SJCRH30 (cell line): ENCODE measurements around the gene STX8. TPM values are rescaled to one million over a fixed set of nuclear protein-coding genes. Genes with fewer than 3 reads are reported as not detected.

Experiments used
- DNase-seq, 2 experiments: peaks; one replicate each; pipeline ENCODE4 v3.0.0-alpha.2; 2015 to 2020
- H3K27ac ChIP-seq: fragments of 250-450 bp; sonication (Bioruptor Pico); 2 replicates; pipeline ENCODE4 v1.5.1; 2020; ENCODE audit warnings: mild to moderate bottlenecking, moderate library complexity
- H3K27me3 ChIP-seq: fragments of 250-450 bp; sonication (Bioruptor Pico); 2 replicates; pipeline ENCODE4 v1.5.1; 2020; ENCODE audit warnings: mild to moderate bottlenecking, moderate library complexity
- H3K36me3 ChIP-seq: fragments of 250-450 bp; sonication (Bioruptor Pico); 2 replicates; pipeline ENCODE4 v1.5.1; 2020; ENCODE audit warnings: mild to moderate bottlenecking, moderate library complexity
- H3K4me1 ChIP-seq: fragments of 250-450 bp; sonication (Bioruptor Pico); 2 replicates; pipeline ENCODE4 v1.5.1; 2020; ENCODE audit warnings: mild to moderate bottlenecking, moderate library complexity
- H3K4me3 ChIP-seq: fragments of 250-450 bp; sonication (Bioruptor Pico); 2 replicates; pipeline ENCODE4 v1.5.1; 2020; ENCODE audit warnings: mild to moderate bottlenecking, moderate library complexity
- H3K9me3 ChIP-seq: fragments of 250-450 bp; sonication (Bioruptor Pico); replicated peaks from 2 replicates; pipeline ENCODE4 v1.5.1; 2020; ENCODE audit warnings: mild to moderate bottlenecking, moderate library complexity
- total RNA-seq: library from RNA; depleted of rRNA; stranded (reverse); fragments of >200 nt; shearing (Covaris generic); gene quantifications from 2 replicates; pipeline ENCODE4 v1.2.3, GENCODE V29; 2014

The STX8 gene
- total RNA-seq, 1 experiment from 2014 or later: 47.1 TPM

GRCh38 chr17:9498490-9498889 lies 77.1 kb downstream of the STX8 start:
- Histone ChIP-seq H3K9me3 (no peaks in the 10 kb centered on the region), H3K4me3 (no peak overlapping the region), H3K4me1 (no peaks in the 10 kb centered on the region), H3K27me3 (no peaks in the 10 kb centered on the region), H3K27ac (no peak overlapping the region), H3K36me3 (no peaks in the 10 kb centered on the region)
- no peak for DNase-seq

DNA sequence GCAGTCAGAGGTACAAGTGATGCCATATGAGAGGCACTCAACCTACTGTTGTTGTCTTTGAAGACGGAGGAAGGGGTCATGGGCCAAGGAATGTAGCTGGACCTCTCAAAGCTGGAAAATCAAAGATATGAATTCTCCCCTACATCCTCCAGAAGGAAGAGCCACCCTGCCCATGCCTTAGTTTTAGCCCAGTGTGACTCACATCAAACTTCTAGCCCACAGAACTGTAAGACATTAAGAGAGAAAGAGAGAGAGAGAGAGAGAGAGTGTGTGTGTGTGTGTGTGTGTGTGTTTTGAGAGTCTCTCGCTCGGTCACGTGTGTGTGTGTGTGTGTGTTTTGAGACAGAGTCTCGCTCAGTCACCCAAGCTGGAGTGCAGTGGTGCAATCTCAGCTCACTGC lies 87.1 kb downstream of the STX8 start:
- no peak for DNase-seq
- Histone ChIP-seq H3K9me3 (no peaks in the 10 kb centered on the region), H3K27ac (no peak overlapping the region), H3K4me1 (no peaks in the 10 kb centered on the region), H3K27me3 (no peaks in the 10 kb centered on the region), H3K4me3 (no peak overlapping the region), H3K36me3 (no peaks in the 10 kb centered on the region)

DNA sequence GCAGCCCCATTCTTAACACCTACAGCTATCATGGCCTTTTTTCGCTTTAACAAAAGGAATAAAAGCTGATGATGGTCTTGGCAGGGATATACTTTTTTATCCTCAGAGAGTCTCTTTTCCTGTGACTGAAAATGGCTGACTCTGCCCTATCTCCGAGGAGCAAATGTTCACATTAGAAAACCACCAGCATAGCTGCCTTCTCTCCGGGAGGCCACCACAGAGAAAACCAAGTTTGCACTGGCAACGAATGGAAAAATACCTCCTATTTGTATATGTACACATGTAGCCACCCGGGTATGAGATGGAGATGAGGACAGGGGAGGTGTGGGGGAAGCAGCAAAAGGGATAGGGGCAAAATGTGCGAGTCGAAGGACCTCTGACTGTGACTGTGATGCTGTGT lies 88.2 kb downstream of the STX8 start:
- H3K27me3 ChIP-seq: no peaks in the 10 kb centered on the region
- no peaks in the 10 kb centered on the region for H3K36me3 ChIP-seq
- no peaks in the 10 kb centered on the region for H3K4me1 ChIP-seq
- H3K27ac ChIP-seq: no peak overlapping the region
- no peak for DNase-seq
- no peak overlapping the region for H3K4me3 ChIP-seq
- no peaks in the 10 kb centered on the region for H3K9me3 ChIP-seq

DNA sequence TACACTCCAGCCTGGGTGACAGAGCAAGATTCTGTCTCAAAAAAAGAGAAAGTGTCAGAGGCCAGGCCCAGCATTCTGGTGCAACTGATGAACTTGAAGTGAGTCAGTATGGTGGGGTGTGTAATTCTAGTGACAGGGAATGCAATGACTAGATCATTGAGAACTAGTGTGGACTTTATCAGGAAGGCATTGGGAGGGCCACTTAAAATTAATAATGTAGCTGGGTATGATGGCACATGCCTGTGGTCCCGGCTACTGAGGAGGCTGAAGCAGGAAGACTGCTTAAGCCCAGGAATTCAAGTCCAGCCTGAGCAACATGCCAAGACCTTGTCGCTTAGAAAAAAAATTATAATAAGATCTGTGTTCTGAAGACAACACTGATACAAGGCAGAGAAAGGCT lies 90.8 kb downstream of the STX8 start:
- H3K4me3 ChIP-seq: no peak overlapping the region
- H3K27ac ChIP-seq: no peak overlapping the region
- no peaks in the 10 kb centered on the region for H3K4me1 ChIP-seq
- no peaks in the 10 kb centered on the region for H3K27me3 ChIP-seq
- DNase-seq: no peak
- H3K9me3 ChIP-seq: no peaks in the 10 kb centered on the region
- H3K36me3 ChIP-seq: no peaks in the 10 kb centered on the region

GRCh38 chr17:9479964-9480363 lies 95.7 kb downstream of the STX8 start:
- Histone ChIP-seq H3K4me1 (no peaks in the 10 kb centered on the region), H3K27me3 (no peaks in the 10 kb centered on the region)
- no peak for DNase-seq

GRCh38 chr17:9478889-9479288 lies 96.7 kb downstream of the STX8 start:
- no peak for DNase-seq
- H3K27me3 ChIP-seq: no peaks in the 10 kb centered on the region
- H3K9me3 ChIP-seq: no peaks in the 10 kb centered on the region
- no peak overlapping the region for H3K27ac ChIP-seq
- no peaks in the 10 kb centered on the region for H3K4me1 ChIP-seq
- no peak overlapping the region for H3K4me3 ChIP-seq
- no peaks in the 10 kb centered on the region for H3K36me3 ChIP-seq

More at GRCh38 chr17:9479964-9480363, 95.7 kb downstream of the STX8 start:
- Histone ChIP-seq H3K36me3 (no peaks in the 10 kb centered on the region), H3K27ac (no peak overlapping the region), H3K4me3 (no peak overlapping the region), H3K9me3 (no peaks in the 10 kb centered on the region)

GRCh38 chr17:9475101-9475658 lies 100.4 kb downstream of the STX8 start:
- Histone ChIP-seq H3K4me1 (peaks cover 13% of the 10 kb centered on the region), H3K4me3 (no peak overlapping the region), H3K27me3 (no peaks in the 10 kb centered on the region), H3K9me3 (no peaks in the 10 kb centered on the region), H3K36me3 (no peaks in the 10 kb centered on the region), H3K27ac (no peak overlapping the region)
- no peak for DNase-seq

DNA sequence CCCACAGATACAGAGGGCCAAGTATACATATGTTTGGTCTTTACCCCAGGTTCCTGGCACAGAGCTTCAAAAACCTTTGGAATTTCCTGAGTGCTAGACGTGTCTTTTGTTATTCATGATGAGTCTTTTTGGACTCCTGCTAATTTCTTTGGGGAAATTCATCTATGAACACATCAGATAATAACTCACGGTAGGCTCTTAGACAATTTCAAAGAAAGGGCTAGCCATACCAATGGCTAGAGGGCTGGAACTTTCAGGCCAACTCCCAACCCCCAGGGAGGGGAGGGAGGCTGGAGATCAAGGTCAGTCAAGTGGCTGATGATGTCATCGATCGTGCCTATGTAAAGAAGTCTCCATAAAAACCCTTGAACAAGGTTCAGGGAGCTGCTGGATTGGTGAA lies 101.9 kb downstream of the STX8 start:
- Histone ChIP-seq H3K4me1 (peaks cover 13% of the 10 kb centered on the region), H3K9me3 (no peaks in the 10 kb centered on the region), H3K27ac (no peak overlapping the region), H3K4me3 (no peak overlapping the region), H3K27me3 (no peaks in the 10 kb centered on the region), H3K36me3 (no peaks in the 10 kb centered on the region)
- DNase-seq: no peak

DNA sequence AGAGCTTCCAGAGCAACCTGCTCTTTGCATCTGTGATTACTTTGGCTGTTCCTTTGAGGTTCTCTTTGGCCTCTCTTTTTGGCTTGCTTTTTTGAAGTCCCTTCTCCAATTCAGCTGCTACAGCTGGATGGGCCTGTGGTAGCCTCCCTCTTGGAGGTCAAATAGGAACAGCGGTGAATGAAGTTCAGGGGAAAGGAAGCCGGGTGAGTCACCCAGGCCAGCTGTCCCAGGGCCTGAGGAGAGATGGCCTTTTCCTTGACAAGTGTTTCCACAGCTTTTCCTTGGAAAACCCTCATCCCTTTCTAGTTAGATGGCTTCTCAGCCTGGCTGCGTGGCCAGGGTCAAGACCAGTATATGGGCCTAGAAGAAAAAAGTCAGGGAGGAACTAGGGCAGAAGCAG lies 103.1 kb downstream of the STX8 start:
- H3K4me3 ChIP-seq: no peak overlapping the region
- no peaks in the 10 kb centered on the region for H3K27me3 ChIP-seq
- DNase-seq: peak; percentile 69 to 74
- H3K9me3 ChIP-seq: no peaks in the 10 kb centered on the region
- H3K4me1 ChIP-seq: peaks cover 13% of the 10 kb centered on the region
- no peaks in the 10 kb centered on the region for H3K36me3 ChIP-seq
- H3K27ac ChIP-seq: peak overlapping the region; percentile 59

- DNase-seq: no peak
- Histone ChIP-seq H3K36me3 (no peaks in the 10 kb centered on the region), H3K4me3 (no peak overlapping the region), H3K9me3 (no peaks in the 10 kb centered on the region), H3K4me1 (peaks cover 13% of the 10 kb centered on the region), H3K27ac (peak overlapping the region; percentile 59), H3K27me3 (no peaks in the 10 kb centered on the region)
These were observed 103.5 kb downstream of the STX8 start for GRCh38 chr17:9472094-9472493.

DNA sequence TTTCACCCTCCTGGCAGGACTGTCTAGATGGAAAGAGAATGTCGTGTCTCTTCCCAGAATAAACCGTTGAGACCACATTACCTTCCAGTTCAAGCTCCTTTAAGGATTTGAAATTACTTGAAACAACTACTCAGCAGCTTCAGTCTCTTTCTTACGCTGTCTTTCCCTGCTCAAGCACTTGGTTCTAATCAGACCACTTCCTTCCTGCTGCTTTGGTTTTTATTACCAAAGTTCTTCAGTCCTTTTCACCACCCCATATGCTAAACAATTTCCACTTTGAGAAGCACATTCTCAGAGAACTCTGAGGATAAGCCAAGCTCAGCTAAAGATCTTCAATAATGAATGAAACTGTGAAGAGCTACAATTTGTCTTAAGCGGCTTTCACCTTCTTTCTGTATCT lies 105.4 kb downstream of the STX8 start:
- H3K4me3 ChIP-seq: no peak overlapping the region
- DNase-seq: no peak
- no peaks in the 10 kb centered on the region for H3K36me3 ChIP-seq
- no peak overlapping the region for H3K27ac ChIP-seq
- H3K9me3 ChIP-seq: no peaks in the 10 kb centered on the region
- H3K27me3 ChIP-seq: no peaks in the 10 kb centered on the region
- peaks cover 13% of the 10 kb centered on the region for H3K4me1 ChIP-seq

DNA sequence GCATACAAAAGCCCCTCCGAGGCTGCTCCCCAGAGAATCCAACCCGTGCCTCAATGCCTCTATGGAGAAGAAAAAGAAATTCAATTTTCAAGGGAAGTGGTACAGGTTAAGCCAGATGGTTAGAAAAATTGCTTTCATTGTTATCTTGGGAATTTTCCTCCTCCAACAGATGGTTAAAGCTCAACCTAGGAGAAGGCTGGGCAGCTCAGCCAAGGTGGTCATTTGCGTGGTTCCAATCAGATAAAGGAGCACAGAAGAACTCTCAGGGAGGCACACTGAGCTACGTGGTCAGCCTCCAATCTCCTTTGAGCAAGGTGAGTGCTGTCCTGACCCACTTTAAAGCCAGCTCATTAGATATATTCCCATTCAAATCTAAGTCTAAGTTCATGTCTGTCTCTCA lies 106.7 kb downstream of the STX8 start:
- Histone ChIP-seq H3K9me3 (no peaks in the 10 kb centered on the region), H3K27me3 (no peaks in the 10 kb centered on the region), H3K4me1 (peaks cover 13% of the 10 kb centered on the region), H3K27ac (no peak overlapping the region), H3K36me3 (no peaks in the 10 kb centered on the region), H3K4me3 (no peak overlapping the region)
- DNase-seq: no peak

DNA sequence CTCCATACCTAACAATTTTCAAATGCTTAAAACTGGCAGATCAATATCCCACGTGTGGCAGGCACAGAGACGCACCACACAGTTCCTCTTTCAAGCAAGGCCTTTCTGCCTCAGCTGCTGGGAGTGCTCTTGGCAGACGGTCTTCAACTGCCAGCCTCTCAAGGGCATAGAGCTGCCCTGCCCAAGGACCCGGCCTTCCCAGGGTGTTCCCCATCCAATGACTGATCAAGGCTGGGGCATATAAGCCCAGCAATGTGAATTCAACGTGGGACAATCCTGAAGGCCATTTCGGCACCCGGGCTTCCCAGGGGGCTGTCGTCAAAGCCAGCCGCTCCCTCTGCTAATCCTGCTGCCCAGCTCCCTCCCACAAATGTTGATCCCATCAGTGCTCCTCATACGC lies 107.1 kb downstream of the STX8 start:
- DNase-seq: no peak
- Histone ChIP-seq H3K4me3 (no peak overlapping the region), H3K27me3 (no peaks in the 10 kb centered on the region), H3K36me3 (no peaks in the 10 kb centered on the region), H3K27ac (no peak overlapping the region), H3K9me3 (no peaks in the 10 kb centered on the region), H3K4me1 (peaks cover 13% of the 10 kb centered on the region)

DNA sequence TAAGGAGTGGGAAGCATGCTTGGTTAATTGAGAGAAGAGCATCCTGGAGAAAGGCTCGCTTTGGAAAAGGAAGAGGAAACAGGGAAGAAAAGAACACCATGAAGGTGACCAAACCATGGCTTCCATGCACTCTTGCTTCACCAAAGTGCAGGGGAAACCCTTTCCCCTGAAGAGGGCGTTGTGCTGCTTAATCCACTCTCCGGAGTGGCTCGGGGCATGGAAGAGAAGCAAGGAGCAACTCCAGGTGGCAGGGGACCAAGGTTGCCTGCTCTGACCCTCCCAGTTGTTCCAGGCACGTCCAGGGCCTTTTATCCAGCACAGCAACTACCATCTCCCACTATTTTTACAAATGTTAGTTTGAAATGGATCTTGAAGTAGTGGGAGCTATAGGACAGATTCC lies 108.1 kb downstream of the STX8 start:
- Histone ChIP-seq H3K36me3 (no peaks in the 10 kb centered on the region), H3K9me3 (no peaks in the 10 kb centered on the region), H3K27ac (no peak overlapping the region), H3K4me1 (peaks cover 8% of the 10 kb centered on the region), H3K27me3 (no peaks in the 10 kb centered on the region), H3K4me3 (no peak overlapping the region)
- DNase-seq: no peak

GRCh38 chr17:9465210-9465921 lies 110.3 kb downstream of the STX8 start:
- H3K27me3 ChIP-seq: no peaks in the 10 kb centered on the region
- no peaks in the 10 kb centered on the region for H3K4me1 ChIP-seq
- no peaks in the 10 kb centered on the region for H3K36me3 ChIP-seq
- H3K4me3 ChIP-seq: no peak overlapping the region
- no peak for DNase-seq
- H3K27ac ChIP-seq: no peak overlapping the region
- H3K9me3 ChIP-seq: no peaks in the 10 kb centered on the region

- H3K4me1 ChIP-seq: peaks cover 6% of the 10 kb centered on the region; the same call in 1 of the 2 replicates
- H3K4me3 ChIP-seq: no peak overlapping the region
- H3K27ac ChIP-seq: no peak overlapping the region
- DNase-seq: no peak
- H3K9me3 ChIP-seq: no peaks in the 10 kb centered on the region
- no peaks in the 10 kb centered on the region for H3K36me3 ChIP-seq
- no peaks in the 10 kb centered on the region for H3K27me3 ChIP-seq
These were observed 118.6 kb downstream of the STX8 start for GRCh38 chr17:9457005-9457404.
